Measurements from ENCODE around the gene IL1RAPL1. TPM values are rescaled to one million over a fixed set of nuclear protein-coding genes. Genes with fewer than 3 reads are reported as not detected.

IL1RAPL1 gene
- total RNA-seq, 1 donor from 2014 or later, result not detected

DNA sequence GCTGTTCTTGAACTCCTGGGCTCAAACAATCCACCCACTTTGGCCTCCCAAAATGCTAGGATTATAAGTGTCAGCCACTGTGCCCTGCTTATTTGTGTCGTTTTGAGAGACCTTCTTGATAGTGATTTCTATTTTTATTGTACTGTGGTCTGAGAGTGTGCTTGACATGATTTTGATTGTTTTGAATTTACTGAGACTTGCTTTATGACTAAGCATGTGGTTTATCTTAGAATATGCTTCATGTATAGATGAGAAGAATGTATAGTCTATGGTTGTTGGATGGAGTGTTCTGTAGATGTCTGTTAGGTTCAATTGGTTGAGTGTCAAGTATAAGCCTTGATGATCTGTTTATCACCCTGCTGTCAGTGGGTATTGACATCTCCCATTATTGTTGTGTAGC, 789.3 kb downstream of the IL1RAPL1 start:
- intact Hi-C loops (cut with micrococcal nuclease), result no loop called here
- no peak for DNase-seq
- no peak overlapping the region for H3K27ac Mint-ChIP-seq
- H3K27me3 Mint-ChIP-seq, result no peaks in the 10 kb centered on the region
- H3K9me3 Mint-ChIP-seq, result no peaks in the 10 kb centered on the region
- no peaks in the 10 kb centered on the region for H3K36me3 Mint-ChIP-seq (ENCODE audit: low read depth)
- H3K4me1 Mint-ChIP-seq, result no peaks in the 10 kb centered on the region
- no peak overlapping the region for H3K4me3 Mint-ChIP-seq

DNA sequence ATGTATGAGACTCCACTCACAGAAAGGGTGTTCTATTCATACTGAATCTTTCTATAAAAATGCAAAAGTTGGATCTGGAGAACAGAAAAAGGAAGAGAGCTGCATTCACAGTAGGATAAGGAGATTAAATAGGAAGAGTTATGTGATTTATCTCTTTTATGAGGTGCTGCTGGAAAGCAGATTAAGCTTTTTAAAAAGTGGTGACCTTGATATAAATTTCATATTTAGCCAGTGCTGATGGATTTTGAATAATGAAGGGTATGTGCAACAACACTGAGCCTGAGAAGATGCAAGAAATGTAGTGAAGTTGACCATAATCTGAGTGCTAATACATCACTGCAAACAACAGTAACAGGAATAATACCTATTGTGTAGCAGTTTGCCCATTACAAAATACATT, 795.6 kb downstream of the IL1RAPL1 start:
- H3K27ac Mint-ChIP-seq, result no peak overlapping the region
- H3K36me3 Mint-ChIP-seq (ENCODE audit: low read depth), result no peaks in the 10 kb centered on the region

DNA sequence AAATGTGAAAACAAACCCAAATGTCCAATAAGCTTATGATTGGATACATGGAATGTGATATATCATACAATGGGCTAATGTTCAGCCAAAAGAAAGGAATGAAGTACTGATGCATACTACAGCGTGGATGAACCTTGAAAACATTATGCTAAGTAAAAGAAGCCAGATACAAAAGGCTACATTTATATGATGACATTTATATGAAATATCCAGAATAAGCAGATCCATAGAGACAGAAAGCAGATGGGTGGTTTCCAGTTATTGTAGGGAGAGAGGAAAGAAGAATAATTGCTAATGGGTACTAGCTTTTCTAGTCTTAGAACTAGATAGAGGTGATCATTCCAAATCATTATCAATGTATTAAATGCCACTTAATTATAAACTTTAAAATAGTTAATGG, 801.3 kb downstream of the IL1RAPL1 start:
- intact Hi-C loops (cut with micrococcal nuclease), result no loop called here
- Mint-ChIP-seq H3K36me3 (ENCODE audit: low read depth) (no peaks in the 10 kb centered on the region), H3K4me3 (no peak overlapping the region), H3K9me3 (no peaks in the 10 kb centered on the region), H3K27ac (no peak overlapping the region), H3K27me3 (no peaks in the 10 kb centered on the region), H3K4me1 (no peaks in the 10 kb centered on the region)
- DNase-seq, result no peak

More for the DNA sequence above, 795.6 kb downstream of the IL1RAPL1 start:
- no peaks in the 10 kb centered on the region for H3K4me1 Mint-ChIP-seq
- H3K27me3 Mint-ChIP-seq, result no peaks in the 10 kb centered on the region
- intact Hi-C loops (cut with micrococcal nuclease), result no loop called here
- H3K4me3 Mint-ChIP-seq, result no peak overlapping the region
- H3K9me3 Mint-ChIP-seq, result no peaks in the 10 kb centered on the region
- no peak for DNase-seq

DNA sequence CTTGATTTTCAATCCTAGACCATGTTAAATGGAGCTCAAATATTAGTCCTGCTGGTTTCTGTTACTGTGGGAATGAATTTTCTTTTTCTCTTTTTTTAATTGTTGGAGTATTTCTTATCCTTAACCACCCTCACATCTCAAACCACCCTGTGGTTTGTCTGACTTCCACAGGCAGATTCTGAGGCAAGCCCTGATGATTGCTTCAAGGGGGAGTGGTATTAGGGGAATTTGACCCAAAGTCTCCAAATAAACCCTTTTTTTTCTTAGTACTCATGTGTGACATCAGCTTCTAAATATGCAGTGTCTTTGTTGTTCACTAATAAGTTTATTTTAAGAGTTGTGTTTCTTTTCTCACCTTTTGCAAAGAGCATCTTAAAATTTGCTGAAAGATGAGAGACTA, 810.3 kb downstream of the IL1RAPL1 start:
- Mint-ChIP-seq H3K27ac (no peak overlapping the region), H3K27me3 (no peaks in the 10 kb centered on the region), H3K4me1 (no peaks in the 10 kb centered on the region), H3K36me3 (ENCODE audit: low read depth) (no peaks in the 10 kb centered on the region), H3K4me3 (no peak overlapping the region), H3K9me3 (no peaks in the 10 kb centered on the region)
- intact Hi-C loops (cut with micrococcal nuclease), result no loop called here
- no peak for DNase-seq

DNA sequence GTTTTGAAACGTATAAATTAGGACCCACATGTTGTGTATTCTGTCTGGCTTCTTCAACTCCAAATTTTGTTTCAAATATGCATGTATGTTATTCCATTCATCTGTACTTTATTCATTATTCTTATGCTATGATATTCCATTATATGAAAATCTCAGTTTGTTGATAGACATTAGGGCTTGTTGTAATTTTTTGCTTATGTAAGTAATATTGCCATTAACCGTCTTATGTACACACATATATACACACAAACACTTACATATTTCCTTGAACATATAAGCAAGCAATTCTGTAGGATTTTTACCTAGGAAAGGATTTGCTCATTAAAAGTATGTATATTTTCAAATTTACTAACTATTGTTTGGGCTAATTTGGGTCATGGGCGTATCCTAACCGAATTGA, 820.1 kb downstream of the IL1RAPL1 start:
- H3K36me3 Mint-ChIP-seq (ENCODE audit: low read depth), result no peaks in the 10 kb centered on the region
- no peak overlapping the region for H3K4me3 Mint-ChIP-seq
- no peaks in the 10 kb centered on the region for H3K4me1 Mint-ChIP-seq
- no peak overlapping the region for H3K27ac Mint-ChIP-seq
- DNase-seq, result no peak
- intact Hi-C loops (cut with micrococcal nuclease), result no loop called here
- no peaks in the 10 kb centered on the region for H3K9me3 Mint-ChIP-seq
- no peaks in the 10 kb centered on the region for H3K27me3 Mint-ChIP-seq

DNA sequence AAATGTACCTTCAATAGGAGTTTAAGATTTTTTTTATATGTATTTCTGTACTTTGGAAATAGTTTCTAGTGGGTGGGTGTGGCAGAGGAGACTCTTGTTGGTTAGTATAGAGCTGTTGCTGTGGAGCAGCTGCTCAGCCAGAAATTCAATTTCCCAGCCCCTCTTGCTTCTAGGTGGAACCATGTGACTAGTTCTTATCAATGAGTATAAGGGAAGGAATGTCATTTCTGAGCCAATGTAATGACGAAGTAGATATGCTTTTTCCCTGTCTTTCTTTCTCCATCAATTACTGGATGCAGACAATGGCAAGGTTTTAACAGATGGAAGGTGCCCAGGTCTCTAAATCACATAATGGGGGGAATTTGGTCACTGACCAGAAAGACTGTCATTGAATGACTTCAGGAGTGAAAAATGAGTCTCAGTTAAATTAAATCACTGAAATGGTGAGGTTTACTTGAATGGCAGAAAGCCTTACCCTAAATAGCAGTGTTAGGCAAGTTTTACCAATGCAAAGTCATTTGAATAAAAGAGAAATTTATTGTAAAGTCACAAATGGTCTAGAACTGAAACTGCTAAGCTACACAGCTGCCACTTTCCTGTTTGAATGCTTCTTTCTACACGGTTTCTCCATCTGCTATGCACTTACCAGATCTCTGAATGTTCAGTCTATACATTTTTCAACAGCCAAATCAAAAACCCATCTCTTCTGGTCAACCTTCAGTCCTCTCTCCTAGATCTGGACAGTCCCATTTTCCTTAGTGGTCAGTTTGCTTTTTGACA, 832.7 kb downstream of the IL1RAPL1 start:
- Mint-ChIP-seq H3K4me1 (no peaks in the 10 kb centered on the region), H3K4me3 (no peak overlapping the region), H3K9me3 (no peaks in the 10 kb centered on the region), H3K36me3 (ENCODE audit: low read depth) (no peaks in the 10 kb centered on the region), H3K27ac (no peak overlapping the region), H3K27me3 (no peaks in the 10 kb centered on the region)
- DNase-seq, result no peak
- intact Hi-C loops (cut with micrococcal nuclease), result no loop called here

DNA sequence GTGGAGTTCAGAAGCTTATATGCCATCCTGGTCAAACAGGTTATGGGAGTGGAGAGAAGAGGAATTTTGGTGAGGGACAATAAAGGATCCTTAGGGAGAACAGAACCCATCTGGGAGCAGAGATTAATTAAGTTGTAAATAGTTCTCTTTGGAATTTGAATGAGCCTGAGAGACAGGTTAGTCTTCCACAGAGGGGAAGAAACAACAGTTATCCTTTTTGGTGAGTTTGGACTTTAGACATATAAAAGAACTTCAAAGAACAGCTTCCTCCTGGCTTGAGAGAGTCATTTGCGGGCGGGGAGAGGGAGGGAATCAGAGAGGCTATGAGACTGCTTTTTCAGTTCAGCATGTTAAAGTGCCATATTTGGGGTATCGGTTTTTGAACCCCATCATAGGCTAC, 834.8 kb downstream of the IL1RAPL1 start:
- Mint-ChIP-seq H3K4me3 (no peak overlapping the region), H3K9me3 (no peaks in the 10 kb centered on the region), H3K27ac (no peak overlapping the region), H3K4me1 (no peaks in the 10 kb centered on the region), H3K27me3 (no peaks in the 10 kb centered on the region), H3K36me3 (ENCODE audit: low read depth) (no peaks in the 10 kb centered on the region)
- DNase-seq, result no peak
- intact Hi-C loops (cut with micrococcal nuclease), result no loop called here

DNA sequence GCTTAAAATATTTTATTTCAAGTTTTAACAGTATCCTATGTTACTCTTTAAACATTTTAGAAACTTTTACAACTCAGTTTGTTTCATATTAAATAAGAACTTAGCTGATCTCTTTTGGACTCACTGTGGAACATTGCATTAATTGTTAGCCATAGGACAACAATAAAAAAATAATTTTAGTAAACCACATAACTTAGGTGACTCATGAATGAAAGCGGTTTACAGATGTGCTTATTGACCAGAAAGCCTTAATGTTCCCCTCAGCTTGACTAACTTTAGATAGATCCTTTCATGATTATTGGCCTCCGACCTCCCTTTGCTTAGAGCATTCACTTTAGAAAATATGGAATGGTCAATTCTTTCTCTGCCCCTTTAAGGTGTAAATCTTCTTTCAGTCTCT, 844.6 kb downstream of the IL1RAPL1 start:
- no peak overlapping the region for H3K4me3 Mint-ChIP-seq
- DNase-seq, result no peak
- H3K9me3 Mint-ChIP-seq, result no peaks in the 10 kb centered on the region
- no peaks in the 10 kb centered on the region for H3K27me3 Mint-ChIP-seq
- intact Hi-C loops (cut with micrococcal nuclease), result no loop called here
- H3K36me3 Mint-ChIP-seq (ENCODE audit: low read depth), result no peaks in the 10 kb centered on the region
- no peak overlapping the region for H3K27ac Mint-ChIP-seq
- no peaks in the 10 kb centered on the region for H3K4me1 Mint-ChIP-seq

DNA sequence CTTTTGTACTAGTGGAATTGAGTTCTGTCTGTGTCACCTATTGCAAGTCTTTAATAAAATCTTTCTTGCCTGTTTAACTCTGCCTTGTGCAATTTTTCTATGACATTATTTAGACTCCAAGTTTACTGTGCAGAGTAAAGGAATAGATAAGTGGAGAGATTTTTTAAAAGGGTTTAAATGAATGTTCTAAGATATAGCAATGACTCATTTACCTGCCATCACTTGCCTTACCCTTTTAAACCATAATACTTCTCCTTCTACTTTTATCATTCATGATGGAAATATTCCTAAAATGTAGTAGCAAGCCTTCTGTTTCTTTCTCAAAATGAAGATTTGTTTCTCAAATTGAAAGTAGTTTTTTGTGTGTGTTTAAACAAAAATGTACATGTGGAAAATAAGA, 845.3 kb downstream of the IL1RAPL1 start:
- H3K4me1 Mint-ChIP-seq, result no peaks in the 10 kb centered on the region
- no peak overlapping the region for H3K4me3 Mint-ChIP-seq
- no peaks in the 10 kb centered on the region for H3K27me3 Mint-ChIP-seq
- H3K27ac Mint-ChIP-seq, result no peak overlapping the region
- no peaks in the 10 kb centered on the region for H3K9me3 Mint-ChIP-seq
- intact Hi-C loops (cut with micrococcal nuclease), result no loop called here
- no peak for DNase-seq
- no peaks in the 10 kb centered on the region for H3K36me3 Mint-ChIP-seq (ENCODE audit: low read depth)

DNA sequence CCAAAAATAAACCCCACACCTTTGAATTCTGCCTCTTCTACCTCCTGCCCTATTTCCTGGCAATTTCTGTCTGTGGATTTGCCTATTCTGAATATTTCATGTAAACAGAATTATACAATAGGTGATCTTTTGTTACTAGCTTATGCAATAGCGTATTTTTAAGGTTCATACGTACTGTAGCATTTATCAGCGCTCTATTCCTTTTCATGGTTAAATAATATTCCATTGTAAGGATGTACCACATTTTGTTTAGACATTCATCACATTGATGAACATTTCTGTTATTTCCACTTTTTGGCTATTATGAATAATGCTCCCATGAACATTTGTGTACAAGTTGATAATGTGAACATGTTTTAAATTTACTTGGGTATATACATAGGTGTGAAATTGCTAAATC, 847.7 kb downstream of the IL1RAPL1 start:
- no peaks in the 10 kb centered on the region for H3K9me3 Mint-ChIP-seq
- H3K36me3 Mint-ChIP-seq (ENCODE audit: low read depth), result no peaks in the 10 kb centered on the region
- H3K27ac Mint-ChIP-seq, result no peak overlapping the region
- H3K27me3 Mint-ChIP-seq, result no peaks in the 10 kb centered on the region
- no peak overlapping the region for H3K4me3 Mint-ChIP-seq
- DNase-seq, result no peak
- intact Hi-C loops (cut with micrococcal nuclease), result no loop called here
- no peaks in the 10 kb centered on the region for H3K4me1 Mint-ChIP-seq

DNA sequence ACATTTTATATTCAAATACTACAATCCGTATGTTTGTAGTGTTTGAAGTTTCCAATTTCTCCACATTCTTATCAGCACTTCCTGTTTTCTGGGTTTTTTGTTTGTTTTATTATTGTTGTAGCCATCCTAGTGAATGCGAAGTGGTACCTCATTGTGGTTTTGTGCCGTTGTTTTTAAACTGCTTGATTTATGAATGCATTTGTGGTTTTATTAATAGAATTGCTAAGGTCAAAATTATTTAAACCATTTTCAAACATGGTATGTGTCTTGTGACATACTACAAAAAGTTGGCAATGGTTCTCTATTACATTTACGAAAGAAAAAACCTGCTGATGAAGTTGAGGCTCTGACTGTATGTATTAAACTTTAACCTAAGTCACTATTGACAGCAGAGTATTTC, 848.1 kb downstream of the IL1RAPL1 start:
- no peak for DNase-seq
- Mint-ChIP-seq H3K27me3 (no peaks in the 10 kb centered on the region), H3K36me3 (ENCODE audit: low read depth) (no peaks in the 10 kb centered on the region), H3K9me3 (no peaks in the 10 kb centered on the region), H3K4me3 (no peak overlapping the region), H3K27ac (no peak overlapping the region), H3K4me1 (no peaks in the 10 kb centered on the region)
- intact Hi-C loops (cut with micrococcal nuclease), result no loop called here

DNA sequence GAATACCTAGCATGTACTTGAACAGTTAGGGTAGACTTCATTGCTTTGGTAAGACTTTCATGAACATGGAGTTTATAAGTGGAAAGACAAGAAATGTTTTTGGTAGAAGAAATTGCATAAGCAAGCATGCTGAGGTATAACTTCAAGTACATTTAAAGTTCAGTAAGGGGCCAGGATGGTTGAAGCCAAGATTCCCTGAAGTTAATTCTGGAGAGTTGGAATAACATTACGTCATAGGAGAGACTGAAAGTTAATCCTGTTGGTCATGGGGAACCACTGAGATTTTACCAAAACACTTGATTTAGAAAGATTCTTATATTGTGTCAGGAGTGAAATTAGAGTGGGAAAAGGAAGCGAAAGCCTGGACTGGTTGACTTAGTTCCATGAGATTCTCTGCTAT, 860.6 kb downstream of the IL1RAPL1 start:
- no peak overlapping the region for H3K4me3 Mint-ChIP-seq
- H3K27ac Mint-ChIP-seq, result no peak overlapping the region
- H3K36me3 Mint-ChIP-seq (ENCODE audit: low read depth), result no peaks in the 10 kb centered on the region
- DNase-seq, result no peak
- H3K27me3 Mint-ChIP-seq, result no peaks in the 10 kb centered on the region
- no peaks in the 10 kb centered on the region for H3K9me3 Mint-ChIP-seq
- intact Hi-C loops (cut with micrococcal nuclease), result no loop called here
- H3K4me1 Mint-ChIP-seq, result no peaks in the 10 kb centered on the region

DNA sequence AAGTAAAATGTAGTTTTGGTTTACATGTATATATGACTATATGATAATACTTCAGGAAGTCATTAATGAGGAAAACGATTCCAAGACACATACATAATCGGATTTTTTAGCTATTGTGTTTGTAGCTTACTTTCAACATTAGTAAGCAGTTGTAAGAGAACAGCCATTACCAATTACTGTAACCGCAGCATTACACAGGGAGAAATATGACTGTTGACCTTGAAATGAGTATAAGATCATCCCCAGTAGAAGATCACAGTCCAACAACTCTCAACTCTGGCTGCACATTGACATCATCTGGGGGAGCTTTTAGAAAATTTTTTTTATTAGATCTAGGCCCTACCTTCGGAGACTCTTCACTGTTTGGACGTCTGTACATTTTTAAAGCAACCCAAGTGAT, 866.1 kb downstream of the IL1RAPL1 start:
- intact Hi-C loops (cut with micrococcal nuclease), result no loop called here
- no peaks in the 10 kb centered on the region for H3K36me3 Mint-ChIP-seq (ENCODE audit: low read depth)
- H3K9me3 Mint-ChIP-seq, result no peaks in the 10 kb centered on the region
- H3K27me3 Mint-ChIP-seq, result no peaks in the 10 kb centered on the region
- H3K27ac Mint-ChIP-seq, result no peak overlapping the region
- no peak overlapping the region for H3K4me3 Mint-ChIP-seq
- no peaks in the 10 kb centered on the region for H3K4me1 Mint-ChIP-seq
- DNase-seq, result no peak

DNA sequence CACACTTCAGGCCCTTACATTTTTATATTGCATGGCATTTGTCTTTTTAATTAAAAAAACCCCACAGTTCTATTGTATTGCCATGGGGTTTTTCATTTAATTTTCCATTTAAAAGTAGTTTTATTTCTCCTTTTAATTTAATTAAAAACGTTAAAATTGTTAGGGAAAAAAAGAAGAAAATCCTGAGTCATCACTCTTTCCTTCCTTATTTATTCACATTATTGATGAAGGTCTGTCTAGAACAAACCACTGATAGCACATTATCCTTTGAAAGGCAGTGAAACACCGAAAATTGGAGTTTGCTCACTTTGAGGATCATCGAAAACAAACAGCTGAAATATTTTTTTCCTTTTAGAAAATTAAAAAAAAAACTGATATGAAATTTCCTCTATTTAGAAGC, 868.5 kb downstream of the IL1RAPL1 start:
- no peak for DNase-seq
- intact Hi-C loops (cut with micrococcal nuclease), result no loop called here
- Mint-ChIP-seq H3K4me3 (no peak overlapping the region), H3K9me3 (no peaks in the 10 kb centered on the region), H3K36me3 (ENCODE audit: low read depth) (no peaks in the 10 kb centered on the region), H3K4me1 (no peaks in the 10 kb centered on the region), H3K27ac (no peak overlapping the region), H3K27me3 (no peaks in the 10 kb centered on the region)

DNA sequence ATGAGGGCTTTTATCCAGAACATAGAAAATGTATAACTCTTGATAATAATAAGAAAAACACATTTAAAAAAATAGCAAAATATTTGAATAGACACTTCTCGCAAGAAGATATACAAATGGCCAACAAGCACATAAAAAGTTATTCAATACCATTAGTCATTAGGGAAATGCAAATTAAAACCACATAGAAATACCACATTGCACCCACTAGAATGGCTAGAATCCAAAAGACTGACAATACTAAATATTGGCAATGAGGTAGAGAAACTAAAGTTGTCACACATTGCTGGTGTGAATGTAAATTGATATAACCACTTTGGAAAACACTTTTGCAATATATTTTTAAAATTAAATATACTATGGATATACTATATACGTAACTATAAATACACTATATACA, 873.8 kb downstream of the IL1RAPL1 start:
- H3K27me3 Mint-ChIP-seq, result no peaks in the 10 kb centered on the region
- no peaks in the 10 kb centered on the region for H3K9me3 Mint-ChIP-seq
- H3K4me1 Mint-ChIP-seq, result no peaks in the 10 kb centered on the region
- H3K36me3 Mint-ChIP-seq (ENCODE audit: low read depth), result no peaks in the 10 kb centered on the region
- intact Hi-C loops (cut with micrococcal nuclease), result no loop called here
- H3K27ac Mint-ChIP-seq, result no peak overlapping the region
- no peak overlapping the region for H3K4me3 Mint-ChIP-seq
- no peak for DNase-seq
